Measurements from ENCODE around the gene TTC39C.
"Not testable (repeated sequence)": the region's sequence is repeated elsewhere in the genome, so short reads cannot be mapped to it uniquely, and the experiment has no call there.

TTC39C gene

DNA sequence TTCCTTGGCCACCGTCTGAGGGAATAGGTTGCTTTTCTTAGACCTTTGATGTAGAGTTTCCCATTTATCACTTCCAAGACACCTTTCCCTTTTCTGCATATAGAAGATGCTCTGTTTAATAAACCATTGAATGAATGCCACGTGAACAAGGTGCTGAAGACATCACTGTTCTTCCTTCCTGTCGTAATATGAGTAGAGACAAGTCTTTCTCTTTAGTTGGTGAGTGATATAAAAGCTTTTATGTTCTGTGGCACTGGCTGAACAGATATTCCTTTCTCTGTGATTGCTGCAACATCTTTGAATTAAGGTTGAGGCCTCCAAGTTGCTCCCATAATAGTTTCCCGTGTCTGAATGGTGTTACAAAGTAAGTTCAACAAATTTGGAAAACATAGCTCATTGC lies 38.7 kb downstream of the TTC39C start:
- no peak for DNase-seq (ENCODE audit: low read depth, low spot score)

DNA sequence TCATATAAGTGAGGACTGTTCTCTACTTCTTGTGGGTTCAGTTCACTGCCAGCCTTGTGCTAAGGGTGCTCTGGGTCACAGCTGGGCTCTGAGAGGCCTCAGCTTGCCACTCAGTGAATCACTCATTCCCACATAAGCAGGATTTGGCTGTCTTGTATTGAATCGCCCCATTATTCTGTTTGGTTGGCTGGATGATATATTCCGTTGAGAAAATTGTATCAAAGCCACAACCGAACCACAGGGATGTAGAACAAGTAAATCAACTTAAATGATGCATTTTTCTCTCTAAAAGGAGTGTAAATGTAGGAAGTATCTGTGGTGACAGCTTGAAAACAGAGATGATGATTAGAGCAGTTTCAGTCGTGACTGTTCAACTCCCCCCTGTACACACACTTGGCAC lies 39.6 kb downstream of the TTC39C start:
- no peak for DNase-seq (ENCODE audit: low read depth, low spot score)

DNA sequence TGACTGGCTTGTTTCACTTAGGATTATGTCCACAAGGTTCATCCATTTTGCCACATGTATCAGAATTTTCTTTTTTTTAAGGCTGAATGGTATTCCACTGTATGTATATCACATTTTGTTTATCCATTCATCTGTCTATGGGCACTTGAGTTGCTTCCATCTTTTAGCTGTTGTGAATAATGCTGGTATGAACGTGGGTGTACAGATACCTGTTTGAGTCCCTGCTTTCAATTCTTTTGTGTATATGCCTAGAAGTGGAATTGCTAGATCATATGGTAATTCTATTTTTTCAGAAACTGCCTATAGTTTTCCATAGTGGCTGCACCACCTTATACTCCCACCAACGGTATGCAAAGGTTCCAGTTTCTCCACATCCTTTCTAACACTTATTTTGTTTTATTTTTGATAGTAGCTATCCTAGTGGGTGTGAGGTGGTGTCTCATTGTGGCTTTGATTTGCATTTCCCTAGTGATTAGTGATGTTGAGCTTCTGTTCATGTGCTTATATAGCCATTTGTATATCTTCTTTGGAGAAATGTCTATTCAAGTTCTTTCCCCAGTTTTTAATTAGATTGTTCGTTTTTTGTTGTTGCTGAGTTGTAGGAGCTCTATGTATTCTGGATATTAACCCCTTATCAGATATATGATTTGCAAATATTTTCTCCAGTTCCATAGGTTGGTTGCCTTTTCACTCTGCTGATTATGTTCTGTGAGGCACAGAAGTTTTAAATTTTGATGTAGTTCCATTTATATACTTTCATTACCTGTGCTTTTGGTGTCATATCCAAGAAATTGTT lies 40.7 kb downstream of the TTC39C start:
- no peak for DNase-seq (ENCODE audit: low read depth, low spot score)

DNA sequence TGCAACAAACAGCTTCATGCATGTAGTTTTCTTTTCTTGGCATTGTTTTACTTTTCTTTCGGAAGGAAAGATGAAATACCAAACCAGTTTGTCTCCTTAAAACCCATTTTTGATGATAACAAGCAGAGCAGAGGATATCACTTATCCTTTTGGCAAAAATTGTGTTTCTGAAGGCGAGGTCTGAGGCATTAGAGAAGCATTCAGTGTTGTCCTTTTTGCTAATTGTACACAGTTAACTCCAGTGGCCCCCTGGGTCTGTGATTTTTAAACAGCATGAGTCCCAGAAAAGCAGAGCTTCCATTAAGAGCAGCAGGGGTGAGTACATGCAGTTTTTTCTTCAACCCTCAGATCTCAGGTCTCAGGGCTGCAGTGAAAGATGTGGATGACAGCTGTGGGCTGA lies 41.3 kb downstream of the TTC39C start:
- no peak for DNase-seq (ENCODE audit: low read depth, low spot score)

DNA sequence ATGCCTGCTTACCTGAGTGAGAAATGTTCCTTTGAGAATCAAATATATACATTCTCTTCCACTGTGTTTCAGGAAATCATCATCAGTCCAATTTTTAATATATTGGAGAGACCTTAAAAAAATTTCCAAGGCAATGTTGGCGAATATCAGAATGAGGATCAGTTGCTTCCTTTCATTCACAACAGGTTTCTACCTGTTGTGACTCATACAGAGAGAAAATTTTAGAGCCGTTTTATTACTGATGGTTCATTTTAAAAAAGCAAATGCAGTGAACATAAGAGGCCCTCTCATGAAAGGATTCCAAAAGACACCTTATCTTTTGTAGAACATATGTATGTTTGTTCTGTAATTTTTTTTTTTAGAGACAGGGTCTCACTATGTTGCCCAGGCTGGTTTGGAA lies 42.0 kb downstream of the TTC39C start:
- DNase-seq (ENCODE audit: low read depth, low spot score), result no peak

DNA sequence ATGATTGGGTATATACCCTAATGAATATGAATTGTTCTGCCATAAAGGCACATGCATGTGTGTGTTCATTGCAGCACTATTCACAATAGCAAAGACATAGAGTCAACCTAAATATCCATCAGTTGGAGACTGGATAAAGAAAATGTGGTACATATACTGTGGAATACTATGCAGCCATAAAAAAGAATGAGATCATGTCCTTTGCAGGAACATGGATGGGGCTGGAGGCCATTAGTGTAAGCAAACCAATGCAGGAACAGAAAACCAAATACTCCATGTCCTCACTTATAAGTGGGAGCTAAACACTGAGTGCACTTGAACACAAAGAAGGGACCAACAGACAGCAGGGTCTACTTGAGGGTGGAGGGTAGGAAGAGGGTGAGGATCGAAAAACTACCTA lies 43.2 kb downstream of the TTC39C start:
- DNase-seq (ENCODE audit: low read depth, low spot score), result no peak

DNA sequence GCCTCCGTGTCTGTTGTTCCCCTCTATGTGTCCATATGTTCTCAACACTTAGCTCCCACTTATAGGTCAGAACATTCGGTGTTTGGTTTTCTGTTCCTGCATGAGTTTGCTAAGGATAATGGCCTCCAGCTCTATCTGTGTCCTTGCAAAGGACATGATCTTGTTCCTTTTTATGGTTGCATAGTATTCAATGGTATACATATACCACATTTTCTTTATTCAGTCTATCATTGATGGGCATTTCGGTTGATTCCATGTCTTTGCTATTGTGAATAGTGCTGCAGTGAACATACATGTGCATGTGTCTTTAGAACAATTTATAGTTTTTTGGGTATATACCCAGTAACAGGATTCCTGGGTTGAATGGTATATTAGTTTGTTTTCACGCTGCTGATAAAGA lies 44.8 kb downstream of the TTC39C start:
- DNase-seq (ENCODE audit: low read depth, low spot score), result not testable (repeated sequence)

DNA sequence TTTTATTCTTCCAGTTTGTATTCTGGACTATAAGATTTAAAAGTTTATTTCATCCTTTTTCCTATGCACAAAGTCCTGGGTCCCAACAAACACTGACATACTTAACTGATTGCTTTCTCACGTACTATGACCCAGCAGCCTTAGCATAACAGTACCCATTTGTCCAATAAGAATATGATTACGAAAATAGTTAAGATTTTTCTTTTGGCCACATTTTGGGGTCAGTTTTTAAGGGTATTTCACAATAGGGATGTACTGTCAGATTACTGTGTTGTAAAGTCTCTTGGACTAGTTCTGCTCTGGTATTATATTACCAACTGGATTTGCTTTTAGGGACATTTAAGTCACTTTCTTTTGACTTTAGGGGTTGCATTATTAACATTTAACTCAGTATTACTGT lies 46.1 kb downstream of the TTC39C start:
- no peak for DNase-seq (ENCODE audit: low read depth, low spot score)

DNA sequence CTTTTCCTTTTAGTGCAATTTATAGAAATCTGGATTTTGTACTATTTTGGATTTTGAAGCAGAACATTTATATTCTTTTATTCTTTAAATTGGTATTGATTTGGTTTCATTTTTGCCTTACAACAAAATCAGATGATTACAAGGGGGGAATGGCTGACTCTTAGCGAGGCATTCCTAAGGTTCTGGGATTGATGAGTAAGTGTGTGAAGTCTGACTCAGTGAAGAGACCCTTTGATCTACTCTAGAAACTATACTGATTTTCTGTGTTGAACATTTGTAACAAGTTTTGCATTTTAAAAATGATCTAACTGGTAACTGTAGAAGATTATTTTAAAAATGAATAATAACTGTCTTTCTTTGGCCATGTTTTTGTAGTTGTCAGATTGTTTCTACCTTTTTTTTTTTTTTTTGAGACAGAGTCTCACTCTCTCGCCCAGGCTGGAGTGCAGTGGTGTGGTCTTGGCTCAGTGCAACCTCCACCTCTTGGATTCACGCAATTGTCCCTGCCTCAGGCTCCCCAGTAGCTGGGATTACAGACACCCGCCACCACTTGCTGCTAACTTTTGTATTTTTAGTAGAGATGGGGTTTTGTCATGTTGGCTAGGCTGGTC lies 48.7 kb downstream of the TTC39C start:
- DNase-seq (ENCODE audit: low read depth, low spot score), result no peak

DNA sequence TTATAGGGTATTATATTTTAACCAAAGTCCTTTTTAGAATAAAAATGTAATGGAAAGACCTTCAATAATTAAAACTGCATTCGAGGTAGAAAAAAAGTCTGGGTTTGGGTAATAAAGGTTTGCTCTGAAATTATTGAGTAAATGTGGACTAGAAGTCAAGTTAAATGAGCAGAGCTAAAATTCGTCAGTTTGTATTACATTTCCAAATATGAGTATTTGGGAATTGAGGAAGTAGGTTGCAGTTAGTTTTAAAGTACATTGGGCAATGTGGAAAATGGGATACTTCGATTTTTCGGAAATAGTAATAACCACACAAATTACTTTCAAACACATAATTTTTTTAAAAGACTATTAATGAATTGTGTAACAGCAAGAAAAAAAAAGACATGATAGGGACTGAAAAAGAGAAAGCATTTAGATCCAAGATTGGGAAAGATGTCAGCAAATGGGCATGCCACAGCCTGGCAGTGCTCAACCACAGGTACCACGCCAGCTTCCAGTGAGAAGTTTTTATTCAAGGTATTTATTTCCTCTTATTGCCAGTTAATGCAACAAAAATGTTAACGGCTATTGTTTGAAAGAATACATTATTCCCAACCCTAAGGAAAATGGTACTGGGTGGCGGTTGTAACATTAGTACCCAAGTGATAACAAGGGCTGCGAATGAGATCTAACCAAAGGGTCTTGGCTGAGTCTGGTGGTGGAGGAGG lies 50.0 kb downstream of the TTC39C start:
- no peak for DNase-seq (ENCODE audit: low read depth, low spot score)

DNA sequence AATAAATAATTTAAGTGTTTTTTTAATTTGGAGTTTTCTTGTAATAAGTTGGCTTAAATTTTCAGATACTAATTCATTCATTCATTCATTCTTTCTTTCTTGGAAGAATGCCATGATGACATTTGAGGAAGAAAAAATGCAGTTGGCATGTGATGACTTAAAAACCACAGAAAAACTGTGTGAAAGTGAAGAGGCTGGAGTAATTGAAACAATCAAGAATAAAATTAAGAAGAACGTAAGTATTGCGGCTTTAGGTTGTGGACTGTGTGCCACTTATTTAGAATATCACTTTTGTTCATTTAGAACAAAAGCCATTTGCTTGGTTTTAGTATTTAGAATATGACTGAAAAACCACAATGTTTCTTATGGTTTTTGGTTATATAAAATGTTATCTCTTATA lies 51.4 kb downstream of the TTC39C start:
- no peak for DNase-seq (ENCODE audit: low read depth, low spot score)

DNA sequence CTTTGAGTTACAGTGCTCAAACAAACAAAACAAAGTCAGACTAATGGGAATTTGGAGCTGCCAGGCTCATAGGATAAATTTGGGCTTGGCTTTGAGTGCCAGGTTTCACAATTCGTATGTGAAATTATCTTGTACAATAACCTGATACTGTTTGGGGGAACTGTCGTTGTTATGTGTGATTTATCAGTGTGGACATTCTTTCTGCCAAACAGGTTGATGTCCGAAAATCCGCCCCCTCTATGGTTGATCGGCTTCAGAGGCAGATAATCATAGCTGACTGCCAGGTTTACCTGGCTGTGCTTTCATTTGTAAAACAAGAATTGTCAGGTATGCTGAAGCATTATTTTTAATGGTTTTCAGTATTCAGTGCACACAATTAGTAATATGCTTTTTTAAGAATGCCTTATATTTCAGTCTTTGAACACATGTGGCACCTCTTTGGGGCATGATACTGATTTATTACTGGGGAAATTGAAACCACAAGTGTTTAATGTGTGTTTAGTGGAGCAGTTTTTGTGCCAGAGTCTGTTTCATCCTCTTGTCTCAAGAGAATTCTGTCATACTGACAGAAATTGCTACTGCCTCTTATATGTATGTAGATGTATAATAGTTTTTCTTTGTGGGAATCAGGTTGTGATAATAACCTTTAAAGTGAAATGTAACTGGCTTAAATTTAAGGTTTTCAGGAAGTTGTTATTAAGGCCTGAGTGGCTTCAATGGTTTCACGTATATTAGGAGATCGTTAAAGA lies 54.6 kb downstream of the TTC39C start:
- DNase-seq (ENCODE audit: low read depth, low spot score), result no peak

DNA sequence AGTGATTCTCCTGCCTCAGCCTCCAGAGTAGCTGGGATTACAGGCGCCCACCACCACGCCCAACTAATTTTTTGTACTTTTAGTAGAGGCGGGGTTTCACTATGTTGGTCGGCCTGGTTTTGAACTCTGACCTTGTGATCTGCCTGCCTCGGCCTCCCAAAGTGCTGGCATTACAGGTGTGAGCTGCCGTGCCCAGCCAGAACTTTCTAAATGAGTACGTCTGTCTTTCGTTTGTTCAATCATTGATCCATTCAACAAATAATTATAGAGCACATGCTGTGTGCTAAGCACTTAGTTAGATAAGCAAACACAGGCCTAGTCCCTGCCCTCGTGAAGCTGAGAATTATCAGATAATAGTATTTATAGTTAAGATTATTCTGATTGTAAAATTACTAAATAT lies 56.5 kb downstream of the TTC39C start:
- DNase-seq (ENCODE audit: low read depth, low spot score), result no peak

DNA sequence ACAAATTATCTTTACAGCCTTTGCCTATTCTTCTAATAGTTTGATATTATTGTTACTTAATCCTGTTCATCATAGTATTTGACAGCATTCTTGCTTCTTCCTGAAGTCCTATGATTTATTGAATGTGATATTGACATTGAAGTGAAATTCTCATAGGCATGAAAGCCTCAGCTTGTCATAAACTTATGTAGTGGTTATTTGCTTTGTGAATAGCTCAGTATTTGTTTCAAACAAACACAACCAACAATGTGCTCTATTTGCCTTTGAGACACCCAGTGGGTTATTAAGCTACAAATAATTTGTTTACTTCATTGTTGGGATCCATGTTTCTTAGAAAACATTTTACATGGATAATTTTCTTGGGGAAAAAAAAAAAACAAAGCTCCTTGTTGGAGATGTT lies 57.2 kb downstream of the TTC39C start:
- no peak for DNase-seq (ENCODE audit: low read depth, low spot score)

DNA sequence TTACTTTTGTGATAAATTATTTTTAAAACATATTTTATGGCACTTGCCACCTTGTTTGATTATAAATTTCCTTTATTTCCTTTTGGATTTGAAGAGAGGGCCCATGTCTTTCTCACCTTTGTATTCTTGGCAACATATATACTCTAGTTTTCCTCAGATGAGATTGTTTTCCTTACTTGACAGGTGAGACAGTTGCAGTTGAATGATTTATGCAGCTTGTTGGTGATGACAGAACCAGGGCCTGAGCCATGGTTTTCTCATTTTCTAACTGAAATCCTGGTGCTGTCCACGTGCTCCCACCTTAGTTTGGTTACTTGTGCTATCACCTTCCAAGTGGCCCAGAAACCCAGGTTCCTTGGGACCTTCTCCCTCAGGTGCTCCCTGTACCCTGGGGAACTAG lies 58.2 kb downstream of the TTC39C start:
- no peak for DNase-seq (ENCODE audit: low read depth, low spot score)

DNA sequence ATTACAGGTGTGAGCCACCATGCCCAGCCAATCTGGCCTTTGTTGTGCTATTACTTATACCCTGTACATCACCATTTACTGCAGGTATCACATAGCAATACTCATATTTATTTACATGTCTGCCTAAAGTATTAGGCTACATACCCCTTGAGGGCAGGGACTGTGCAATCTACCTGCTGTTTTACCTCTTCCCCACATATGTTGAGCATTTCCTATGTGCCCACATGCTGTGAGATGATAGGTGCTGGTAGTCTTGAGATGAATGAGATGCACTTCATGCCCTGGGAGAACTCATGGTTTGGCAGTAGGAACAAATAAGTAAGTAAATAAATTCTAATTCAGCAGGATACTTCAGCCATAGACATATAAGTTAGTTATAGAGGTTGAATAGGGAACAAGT lies 59.2 kb downstream of the TTC39C start:
- no peak for DNase-seq (ENCODE audit: low read depth, low spot score)

DNA sequence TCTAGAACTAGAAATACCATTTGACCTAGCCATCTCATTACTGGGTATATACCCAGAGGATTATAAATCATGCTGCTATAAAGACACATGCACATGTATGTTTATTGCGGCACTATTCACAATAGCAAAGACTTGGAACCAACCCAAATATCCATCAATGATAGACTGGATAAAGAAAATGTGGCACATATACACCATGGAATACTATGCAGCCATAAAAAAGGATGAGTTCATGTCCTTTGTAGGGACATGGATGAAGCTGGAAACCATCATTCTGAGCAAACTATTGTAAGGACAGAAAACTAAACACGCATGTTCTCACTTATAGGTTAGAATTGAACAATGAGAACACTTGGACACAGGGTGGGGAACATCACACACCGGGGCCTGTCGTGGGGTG lies 60.2 kb downstream of the TTC39C start:
- not testable (repeated sequence) for DNase-seq (ENCODE audit: low read depth, low spot score)

DNA sequence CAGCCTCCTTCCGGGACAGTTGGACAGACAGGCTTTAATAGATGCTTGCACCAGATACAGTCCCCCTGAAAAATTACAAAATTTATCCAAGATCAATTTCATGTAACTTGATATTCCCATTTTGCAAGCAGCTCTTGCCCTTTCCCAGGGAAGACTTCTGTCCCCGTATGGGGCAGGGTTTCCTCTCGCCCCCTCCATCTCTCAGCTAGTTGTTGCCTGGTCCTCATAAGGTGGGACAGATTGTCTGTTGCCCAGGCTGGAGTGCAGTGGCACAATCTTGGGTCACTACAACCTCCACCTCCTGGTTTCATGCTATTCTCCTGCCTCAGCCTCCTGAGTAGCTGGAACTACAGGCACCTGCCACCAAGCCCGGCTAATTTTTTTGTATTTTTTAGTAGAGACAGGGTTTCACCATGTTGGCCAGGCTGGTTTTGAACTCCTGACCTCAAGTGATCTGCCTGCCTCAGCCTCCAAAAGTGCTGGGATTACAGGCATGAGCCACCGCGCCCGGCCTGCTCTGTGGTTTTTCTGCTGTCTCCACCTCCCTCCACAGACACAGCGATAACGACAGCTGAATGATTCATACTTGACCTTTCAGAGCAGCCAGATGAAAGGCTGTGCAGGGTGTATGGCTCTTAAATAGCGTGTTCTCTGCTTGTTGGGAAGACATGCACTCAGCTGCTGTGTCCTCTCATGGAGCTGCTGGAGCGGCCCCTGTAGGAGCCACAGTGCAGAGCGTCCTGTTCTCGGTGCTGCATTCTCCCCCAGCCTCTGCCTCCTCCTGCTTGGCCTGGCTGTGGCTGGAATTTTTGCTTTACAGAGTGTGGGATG lies 61.4 kb downstream of the TTC39C start:
- peak; percentile 85 for DNase-seq (ENCODE audit: low read depth, low spot score)

DNA sequence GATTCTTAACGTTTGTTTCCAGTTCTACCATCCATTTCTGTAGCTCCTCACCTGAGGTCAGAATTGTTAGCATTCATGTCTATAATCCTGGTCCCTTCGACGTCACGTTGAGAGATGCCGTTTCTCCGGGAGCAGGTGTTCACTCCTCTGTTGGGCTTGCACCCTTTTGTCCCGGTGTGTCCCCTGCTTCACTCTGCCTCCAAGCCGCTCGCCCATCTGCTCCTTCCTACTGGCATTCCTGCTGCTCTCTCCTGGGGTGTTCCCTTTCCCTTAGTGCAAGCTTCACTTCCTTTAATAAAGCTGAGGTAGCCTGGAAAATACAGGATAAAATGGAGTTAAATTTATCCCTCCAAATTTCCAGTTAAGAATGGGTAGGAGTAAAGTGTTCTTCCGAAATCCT lies 62.4 kb downstream of the TTC39C start:
- no peak for DNase-seq (ENCODE audit: low read depth, low spot score)

DNA sequence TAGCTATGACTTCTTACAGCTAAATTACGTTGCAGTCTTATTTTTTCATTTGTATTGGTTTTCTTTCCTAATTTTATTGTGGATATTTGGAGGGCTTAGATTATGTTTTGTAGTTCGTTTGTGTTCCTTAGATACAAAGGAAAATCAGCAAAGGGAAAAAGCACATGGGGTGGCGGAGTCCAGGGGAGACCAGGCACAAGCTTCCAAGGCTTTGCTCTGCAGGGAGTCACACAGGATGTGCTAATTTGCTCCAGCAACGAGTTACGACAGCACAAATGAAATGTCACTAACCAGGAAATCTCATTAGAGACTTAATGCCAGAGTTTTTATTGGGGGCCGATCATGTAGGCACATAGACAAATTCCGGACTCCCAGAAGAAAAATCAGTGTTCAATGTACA lies 63.8 kb downstream of the TTC39C start:
- no peak for DNase-seq (ENCODE audit: low read depth, low spot score)

DNA sequence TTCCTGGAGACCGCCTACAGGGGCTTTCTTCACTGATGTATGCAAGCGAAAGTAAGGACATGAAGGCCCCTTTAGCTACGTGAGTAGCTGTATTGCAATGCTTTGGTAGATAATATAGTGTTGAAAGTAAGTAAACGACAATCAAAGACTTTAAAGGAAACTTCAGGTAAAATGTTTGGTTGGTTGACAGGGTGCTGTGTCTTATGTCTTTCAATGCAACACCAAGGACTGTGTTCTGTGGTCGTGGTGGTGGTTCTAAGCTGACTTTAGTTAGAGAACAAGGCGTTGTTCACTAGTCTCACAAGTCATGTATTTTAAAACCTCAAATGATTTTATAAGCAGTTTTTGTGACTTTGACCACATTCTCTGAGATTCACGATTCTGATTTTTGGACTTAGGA lies 66.3 kb downstream of the TTC39C start:
- no peak for DNase-seq (ENCODE audit: low read depth, low spot score)
